ENCODE data around the gene PTBP1. TPM values are rescaled to one million over a fixed set of nuclear protein-coding genes. Genes with fewer than 3 reads are reported as not detected.
"Not testable (repeated sequence)": the region's sequence is repeated elsewhere in the genome, so short reads cannot be mapped to it uniquely, and the experiment has no call there.

PTBP1 gene
- total RNA-seq, 4 donors from 2014 or later = 106 to 195 (median 137) TPM

DNA sequence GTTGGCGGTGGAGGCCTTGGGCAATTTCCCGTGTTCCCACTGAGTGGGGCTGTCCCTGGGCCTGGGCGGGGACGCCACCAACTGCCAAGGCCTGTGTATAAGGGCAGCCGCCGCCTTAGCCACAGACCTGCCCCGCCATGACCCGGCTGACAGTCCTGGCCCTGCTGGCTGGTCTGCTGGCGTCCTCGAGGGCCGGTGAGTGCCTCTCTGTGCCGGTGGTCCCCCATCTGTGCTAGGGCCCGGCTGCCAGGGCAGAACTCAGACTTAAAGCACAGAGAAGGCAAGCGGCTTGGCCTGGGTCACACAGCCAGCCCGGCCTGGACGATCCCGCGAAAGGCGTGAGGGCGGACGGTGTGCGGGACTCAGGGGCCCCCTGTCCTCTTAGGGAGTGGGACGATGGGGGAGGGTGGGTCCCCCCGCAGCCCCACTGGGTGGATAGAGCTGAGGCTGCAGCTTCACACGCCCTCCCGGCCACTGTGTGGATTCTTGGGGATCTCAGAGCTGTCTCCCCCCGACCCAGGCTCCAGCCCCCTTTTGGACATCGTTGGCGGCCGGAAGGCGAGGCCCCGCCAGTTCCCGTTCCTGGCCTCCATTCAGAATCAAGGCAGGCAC, 30.6 kb downstream of the PTBP1 start, which contains the start of gene AZU1:
AZU1 (plus strand) TSS at position 128 of the 612 bp plus-strand sequence; CDS start at position 138, 10 bp downstream.
- ATAC-seq (ENCODE audit: low FRiP score) (no peak), DNase-seq (ENCODE audit: low spot score) (no peak)
- TF ChIP-seq CTCF (IDR thresholded peaks at IDR 0.05) = no peak

GRCh38 chr19:829129-829758, 32.0 kb downstream of the PTBP1 start:
- no peak for ATAC-seq (ENCODE audit: low FRiP score)
- TF ChIP-seq CTCF (IDR thresholded peaks at IDR 0.05) = no peak
- DNase-seq (ENCODE audit: low spot score) = no peak

DNA sequence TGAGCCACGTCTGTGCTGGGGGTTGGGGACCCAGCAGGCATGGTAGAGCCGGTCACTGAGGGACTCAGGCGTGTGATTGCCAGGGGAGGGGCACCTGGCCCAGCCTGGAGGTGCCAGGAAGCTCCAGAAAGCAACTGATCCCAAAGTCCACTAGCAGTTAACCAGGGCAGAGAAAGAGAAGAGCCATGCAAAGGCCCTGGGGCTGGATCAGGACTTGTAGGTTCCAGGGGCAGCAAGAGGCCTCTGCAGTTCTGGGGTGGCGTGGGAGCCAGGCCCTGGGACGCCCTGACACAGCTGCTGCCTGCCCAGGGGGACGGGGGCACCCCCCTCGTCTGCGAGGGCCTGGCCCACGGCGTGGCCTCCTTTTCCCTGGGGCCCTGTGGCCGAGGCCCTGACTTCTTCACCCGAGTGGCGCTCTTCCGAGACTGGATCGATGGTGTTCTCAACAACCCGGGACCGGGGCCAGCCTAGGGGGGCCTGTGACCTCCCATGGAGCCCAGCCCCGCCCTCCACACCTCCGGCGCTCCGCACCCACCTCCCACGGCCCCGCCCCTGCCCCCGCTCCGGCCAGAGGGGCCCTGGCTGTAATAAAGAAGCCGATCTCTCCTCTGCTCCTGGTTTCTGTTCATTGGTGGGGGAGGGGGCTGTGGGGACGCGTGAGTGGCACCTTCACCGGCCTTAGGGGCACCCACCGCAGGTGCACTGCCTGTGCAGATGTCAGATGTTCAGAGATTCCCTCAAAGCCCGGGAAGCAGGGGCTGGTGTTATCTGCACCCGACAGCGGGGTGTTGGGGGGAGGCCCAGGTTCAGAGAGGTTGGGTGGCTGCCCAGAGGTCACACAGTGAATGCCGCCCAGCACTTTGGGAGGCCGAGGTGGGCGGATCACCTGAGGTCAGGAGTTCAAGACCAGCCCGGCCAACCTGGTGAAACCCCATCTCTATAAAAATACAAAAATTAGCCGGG, 34.4 kb downstream of the PTBP1 start:
- ATAC-seq (ENCODE audit: low FRiP score) = peak; percentile 30

GRCh38 chr19:834216-834615, 37.0 kb downstream of the PTBP1 start:
- DNase-seq (ENCODE audit: low spot score) (no peak), ATAC-seq (ENCODE audit: low FRiP score) (no peak)
- TF ChIP-seq CTCF (IDR thresholded peaks at IDR 0.05) = no peak

More for the DNA sequence above, 34.4 kb downstream of the PTBP1 start:
- TF ChIP-seq CTCF (IDR thresholded peaks at IDR 0.05) = no peak
- DNase-seq (ENCODE audit: low spot score) = no peak

DNA sequence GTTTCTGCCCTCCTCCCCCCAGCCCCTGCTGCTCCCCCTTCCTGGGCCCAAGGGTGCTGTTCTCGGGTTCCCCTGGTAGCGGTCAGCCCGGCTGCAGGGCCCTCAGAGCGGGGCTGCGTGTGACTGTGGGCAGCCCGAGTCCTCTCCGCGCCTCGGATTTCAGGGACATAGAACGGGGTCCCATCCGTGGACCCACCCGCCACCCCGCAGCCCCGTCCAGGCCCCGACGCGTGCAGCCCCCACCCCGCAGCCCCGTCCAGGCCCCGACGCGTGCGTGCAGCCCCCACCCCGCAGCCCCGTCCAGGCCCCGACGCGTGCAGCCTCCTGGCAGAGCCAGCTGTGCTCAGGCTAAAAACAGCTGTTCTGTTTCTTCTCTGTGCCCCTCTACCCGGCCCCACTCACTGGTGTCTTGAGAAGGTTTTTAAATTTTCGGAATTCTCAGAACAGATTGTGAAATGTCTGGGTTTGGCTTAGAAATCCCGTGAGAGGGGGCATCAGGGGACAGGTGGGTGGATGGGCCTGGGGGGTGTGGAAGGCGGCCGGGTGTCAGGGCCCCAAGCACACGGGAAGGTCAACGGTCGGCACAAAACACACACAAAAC, 38.1 kb downstream of the PTBP1 start:
- DNase-seq (ENCODE audit: low spot score) (no peak), ATAC-seq (ENCODE audit: low FRiP score) (no peak)
- TF ChIP-seq CTCF (IDR thresholded peaks at IDR 0.05) = no peak

DNA sequence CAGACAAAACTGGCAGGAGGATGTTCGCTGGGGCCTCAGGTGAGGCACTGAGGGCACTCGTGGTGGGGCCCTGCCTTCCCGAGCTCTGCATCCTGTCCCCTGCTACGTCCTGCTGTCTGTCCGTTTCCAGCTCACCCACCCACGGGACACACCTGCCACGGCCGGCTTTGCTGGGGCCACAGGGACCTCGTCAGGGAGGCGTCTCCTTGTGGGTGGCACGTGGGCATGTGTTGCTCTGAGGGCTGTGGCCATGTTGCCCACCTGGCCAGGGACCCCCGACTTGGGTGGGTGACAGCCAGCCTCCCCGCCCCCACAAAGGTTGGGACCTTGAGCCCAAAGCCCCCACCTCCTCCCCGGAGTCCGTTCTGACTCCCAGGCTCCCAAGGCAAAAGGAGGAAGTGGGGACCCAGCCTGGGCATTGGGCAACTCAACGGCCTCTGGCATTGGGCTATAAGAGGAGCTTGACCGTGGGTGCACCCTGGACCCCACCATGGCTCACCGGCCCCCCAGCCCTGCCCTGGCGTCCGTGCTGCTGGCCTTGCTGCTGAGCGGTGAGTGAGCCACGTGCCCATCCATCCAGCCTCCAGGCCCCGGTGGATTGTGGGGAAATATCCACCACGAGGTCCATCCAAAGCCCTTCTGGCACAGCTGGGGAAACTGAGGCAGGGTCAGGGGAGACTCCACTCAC, 43.4 kb downstream of the PTBP1 start, which contains the start of gene PRTN3:
PRTN3 (plus strand) TSS at position 481 of the 688 bp plus-strand sequence; CDS start at position 491, 10 bp downstream.
- no peak for DNase-seq (ENCODE audit: low spot score)
- ATAC-seq (ENCODE audit: low FRiP score) = no peak

GRCh38 chr19:842802-843179, 45.5 kb downstream of the PTBP1 start:
- ATAC-seq (ENCODE audit: low FRiP score); DNase-seq (ENCODE audit: low spot score): not testable (repeated sequence)

More for the DNA sequence above, 43.4 kb downstream of the PTBP1 start, which contains the start of gene PRTN3:
- no peak for TF ChIP-seq CTCF (IDR thresholded peaks at IDR 0.05)
